ENCODE measurements around the gene HOXB13.
A peak's percentile ranks its signal among the peaks of the same experiment; 100 is the strongest.

DNA sequence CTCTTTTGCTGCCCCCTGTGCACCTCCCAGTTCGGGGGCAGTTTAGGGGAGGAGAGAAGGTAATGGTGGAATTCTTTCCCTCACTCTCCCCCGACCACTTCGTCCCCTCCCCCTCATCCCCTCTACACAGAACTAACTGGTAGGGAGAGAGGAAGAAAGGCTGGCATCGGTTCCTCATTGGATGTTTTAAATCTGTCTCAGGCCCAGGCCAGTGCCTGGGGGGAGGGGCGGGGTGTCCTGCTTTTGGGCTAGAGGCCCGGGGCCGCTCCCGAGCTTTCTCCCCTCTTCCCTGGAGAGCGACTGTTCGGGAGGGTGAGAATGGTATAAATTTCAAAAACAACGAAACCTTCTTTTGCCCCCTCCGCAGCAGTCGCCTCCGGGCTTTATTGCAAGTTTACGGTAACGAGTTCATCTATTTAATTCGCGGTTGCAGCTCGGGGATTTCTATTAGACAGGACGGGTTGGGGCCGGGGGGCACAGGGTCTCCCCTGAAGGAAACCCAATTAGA, 5.6 kb downstream of the HOXB13 start, which contains the start of gene PRAC2:
- TF ChIP-seq SUZ12 (IDR thresholded peaks at IDR 0.05; ENCODE audit: extremely low read depth, insufficient read depth, insufficient read length) (peak; percentile 3), ZNF274 (IDR thresholded peaks at IDR 0.05; ENCODE audit: low read depth, low read length) (no peak)

Measured in NT2/D1 (cell line).